Renal cortex interstitium (tissue), 11 donors: Measurements from ENCODE around the gene CTDSP2. TPM values are rescaled to one million over a fixed set of nuclear protein-coding genes. Genes with fewer than 3 reads are reported as not detected.
A peak's percentile ranks its signal among the peaks of the same experiment; 100 is the strongest.
"Not testable (repeated sequence)": the region's sequence is repeated elsewhere in the genome, so short reads cannot be mapped to it uniquely, and the experiment has no call there.

ENCODE experiments used
- DNase-seq, 11 donors: peaks; one replicate each; pipeline ENCODE4 v3.0.0-alpha.2; 2013; ENCODE audit warnings: low read depth in 9 of 11, low spot score in 4 of 11; ENCODE audit errors: extremely low read depth in 1 of 11
- polyA plus RNA-seq, 3 donors: library from polyadenylated mRNA; unstranded; fragments of 120-200 nt; gene quantifications; one replicate each; pipeline ENCODE4 v1.2.1, GENCODE V29; 2013; ENCODE audit not compliant: insufficient read length in 3 of 3

CTDSP2 gene
- polyA plus RNA-seq, 3 donors: 237 to 273 (median 260) TPM

GRCh38 chr12:57777911-57778310 is 68.6 kb downstream of the CTDSP2 start:
- no peak for DNase-seq

GRCh38 chr12:57777367-57777766 is 69.2 kb downstream of the CTDSP2 start:
- DNase-seq: no peak

- DNase-seq: no peak
These were observed 70.3 kb downstream of the CTDSP2 start for GRCh38 chr12:57776247-57776587.

- DNase-seq: no peak
These were observed 70.8 kb downstream of the CTDSP2 start for GRCh38 chr12:57775563-57776246.

GRCh38 chr12:57775044-57775443 is 71.5 kb downstream of the CTDSP2 start:
- DNase-seq: no peak

GRCh38 chr12:57774634-57775033 is 71.9 kb downstream of the CTDSP2 start:
- not testable (repeated sequence) for DNase-seq

GRCh38 chr12:57772429-57773322 is 73.9 kb downstream of the CTDSP2 start, which contains the start of gene EEF1AKMT3:
Gene EEF1AKMT3 (plus strand): TSS chr12:57772614. CDS start chr12:57772725, 111 bp downstream.
- peak in 1 of 11 donors; percentile 40 for DNase-seq

- peak; percentile 91 to 97 (median 95) for DNase-seq
These were observed 74.6 kb downstream of the CTDSP2 start, which contains the start of gene METTL1 for GRCh38 chr12:57771873-57772428. Gene METTL1 (minus strand): TSS chr12:57772105. CDS start chr12:57772083, 22 bp downstream.

GRCh38 chr12:57771236-57771872 is 75.2 kb downstream of the CTDSP2 start:
- peak in 8 of 11 donors; percentile 77 to 93 (median 88) for DNase-seq

GRCh38 chr12:57770734-57771133 is 75.8 kb downstream of the CTDSP2 start:
- DNase-seq: no peak

Other genes starting within 250 kb of the CTDSP2 start
- 10 to 100 TPM; 54.5 to 74.5 (median 63.9) TPM for gene DTX3, start 241.9 kb downstream of the CTDSP2 start, polyA plus RNA-seq
- 10 to 100 TPM; 29.8 to 37.5 (median 36.4) TPM for gene ARHGEF25, start 235.3 kb downstream of the CTDSP2 start, polyA plus RNA-seq
- 1 to 10 TPM in 1 of 3 donors, under 1 TPM in 2; 0.84 to 1.3 (median 0.97) TPM for gene B4GALNT1, start 213.5 kb downstream of the CTDSP2 start, polyA plus RNA-seq
- 100 to 1,000 TPM; 197 to 215 (median 204) TPM for gene OS9, start 152.6 kb downstream of the CTDSP2 start, polyA plus RNA-seq
- 1 to 10 TPM in 2 of 3 donors, under 1 TPM in 1; 0.89 to 1.9 (median 1.1) TPM for gene AGAP2, start 108.0 kb downstream of the CTDSP2 start, polyA plus RNA-seq
- 100 to 1,000 TPM in 1 of 3 donors, 10 to 100 TPM in 2; 86.7 to 113 (median 99.9) TPM for gene TSPAN31, start 101.7 kb downstream of the CTDSP2 start, polyA plus RNA-seq
- gene CDK4, start 94.4 kb downstream of the CTDSP2 start, polyA plus RNA-seq: 100 to 1,000 TPM; 218 to 260 (median 221) TPM
- gene MARCHF9, start 91.6 kb downstream of the CTDSP2 start, polyA plus RNA-seq: 10 to 100 TPM; 16.6 to 24.8 (median 17.6) TPM
- 1 to 10 TPM in 2 of 3 donors, under 1 TPM in 1; 0.96 to 1.5 (median 1.2) TPM for gene CYP27B1, start 79.7 kb downstream of the CTDSP2 start, polyA plus RNA-seq
- gene METTL1, start 74.6 kb downstream of the CTDSP2 start, polyA plus RNA-seq: 10 to 100 TPM; 28.6 to 31.8 (median 31.5) TPM
- 10 to 100 TPM; 11.6 to 13.3 (median 12.1) TPM for gene EEF1AKMT3, start 74.1 kb downstream of the CTDSP2 start, polyA plus RNA-seq
- 10 to 100 TPM; 40.5 to 43.2 (median 40.6) TPM for gene TSFM, start 63.9 kb downstream of the CTDSP2 start, polyA plus RNA-seq
- 10 to 100 TPM; 11.1 to 14.7 (median 11.1) TPM for gene AVIL, start 28.0 kb downstream of the CTDSP2 start, polyA plus RNA-seq
- gene ATP23, start 94.8 kb upstream of the CTDSP2 start, polyA plus RNA-seq: 10 to 100 TPM in 2 of 3 donors, 1 to 10 TPM in 1; 10.0 to 11.7 (median 11.4) TPM